Stomach (tissue), 9 donors: ENCODE results near the gene RAD23A. TPM values are rescaled to one million over a fixed set of nuclear protein-coding genes. Genes with fewer than 3 reads are reported as not detected.

Experiments
- DNase-seq, 2 donors: peaks; one replicate each; pipeline versions ENCODE4 v3.0.0 to v3.0.0-alpha.2; 2013 to 2019
- H3K27ac ChIP-seq, 5 donors: fragments of 200-600 bp in 4 of 5; sonication (generic) in 4 of 5; one replicate each; pipeline ENCODE4 v1.5.1; 2013 to 2019; ENCODE audit warnings: mild to moderate bottlenecking in 1 of 5, moderate library complexity in 1 of 5
- H3K27me3 ChIP-seq, 3 donors: fragments of 200-600 bp; sonication (generic); one replicate each; pipeline ENCODE4 v1.5.1; 2017 to 2019; ENCODE audit warnings: mixed run types in 1 of 3
- H3K36me3 ChIP-seq, 4 donors: fragments of 200-600 bp; sonication (generic); 1 replicate in 3 of 4; 2 replicates in 1 of 4; pipeline ENCODE4 v1.5.1; 2016 to 2019
- H3K4me1 ChIP-seq, 4 donors: fragments of 200-600 bp; sonication (generic); one replicate each; pipeline ENCODE4 v1.5.1; 2016 to 2019
- H3K4me3 ChIP-seq, 4 donors: fragments of 200-600 bp; sonication (generic) in 3 of 4; one replicate each; pipeline ENCODE4 v1.5.1; 2016 to 2019; ENCODE audit warnings: mild to moderate bottlenecking in 1 of 4
- H3K9me3 ChIP-seq, 4 donors: fragments of 200-600 bp; sonication (generic); one replicate each; pipeline ENCODE4 v1.5.1; 2016 to 2019
- EP300 ChIP-seq: sonication (generic); formaldehyde crosslinking; IDR thresholded peaks from one replicate; pipeline ENCODE4 v1.6.1; 2017; ENCODE audit warnings: antibody characterized with exemption
- POLR2A ChIP-seq, 4 donors: fragments of 450-650 bp; IDR thresholded peaks; one replicate each; pipeline ENCODE4 v1.6.1; 2016; ENCODE audit warnings: antibody characterized with exemption in 4 of 4, control low read depth in 2 of 4, mild to moderate bottlenecking in 1 of 4, moderate library complexity in 1 of 4
- POLR2AphosphoS5 ChIP-seq, 3 donors: sonication (generic); formaldehyde crosslinking; IDR thresholded peaks; one replicate each; pipeline ENCODE4 v1.6.1; 2016; ENCODE audit warnings: antibody characterized with exemption in 3 of 3
- WGBS, 5 donors: extraction: QIAGEN DNeasy Blood & Tissue Kit in 3 of 5; methylation state at CpG; one replicate each; pipeline versions ENCODE4 v1.1.5 to v1.1.7; 2013 to 2018; 5-methylcytosine and 5-hydroxymethylcytosine counted together
- intact Hi-C: fragments of 100-400 bp; cut with DNase I; formaldehyde crosslinking; loops from one replicate; pipeline ENCODE4 v1.15.1; 2023; ENCODE audit warnings: low total_unique reads
- polyA plus RNA-seq, 3 donors: library from polyadenylated mRNA; stranded (reverse); fragments of 200-250 nt; gene quantifications; one replicate each; pipeline ENCODE4 v1.2.3, GENCODE V29; 2013
- total RNA-seq, 5 donors: library from RNA; depleted of rRNA; stranded (reverse); fragments of >200 nt; gene quantifications; one replicate each; pipeline versions ENCODE4 v1.1.0 to v1.2.3, GENCODE V29; 2014 to 2016
- TF ChIP-seq, protein P1 (sequence below), 7 experiments: fragments of 450-650 bp in 4 of 7; fragments of 200-600 bp in 3 of 7; sonication (generic) in 3 of 7; IDR thresholded peaks; one replicate each; pipeline ENCODE4 v1.5.1; 2016 to 2019; ENCODE audit warnings: antibody characterized with exemption in 7 of 7, control low read depth in 2 of 7, mild to moderate bottlenecking in 1 of 7
- donor health status: healthy with polysubstance abuse.
- donor health status: Bipolar disorder and iron deficiency.
- donor health status: healthy.

The RAD23A gene
- total and polyA plus RNA-seq, 8 donors = 44.1 to 144 (median 104) TPM

DNA sequence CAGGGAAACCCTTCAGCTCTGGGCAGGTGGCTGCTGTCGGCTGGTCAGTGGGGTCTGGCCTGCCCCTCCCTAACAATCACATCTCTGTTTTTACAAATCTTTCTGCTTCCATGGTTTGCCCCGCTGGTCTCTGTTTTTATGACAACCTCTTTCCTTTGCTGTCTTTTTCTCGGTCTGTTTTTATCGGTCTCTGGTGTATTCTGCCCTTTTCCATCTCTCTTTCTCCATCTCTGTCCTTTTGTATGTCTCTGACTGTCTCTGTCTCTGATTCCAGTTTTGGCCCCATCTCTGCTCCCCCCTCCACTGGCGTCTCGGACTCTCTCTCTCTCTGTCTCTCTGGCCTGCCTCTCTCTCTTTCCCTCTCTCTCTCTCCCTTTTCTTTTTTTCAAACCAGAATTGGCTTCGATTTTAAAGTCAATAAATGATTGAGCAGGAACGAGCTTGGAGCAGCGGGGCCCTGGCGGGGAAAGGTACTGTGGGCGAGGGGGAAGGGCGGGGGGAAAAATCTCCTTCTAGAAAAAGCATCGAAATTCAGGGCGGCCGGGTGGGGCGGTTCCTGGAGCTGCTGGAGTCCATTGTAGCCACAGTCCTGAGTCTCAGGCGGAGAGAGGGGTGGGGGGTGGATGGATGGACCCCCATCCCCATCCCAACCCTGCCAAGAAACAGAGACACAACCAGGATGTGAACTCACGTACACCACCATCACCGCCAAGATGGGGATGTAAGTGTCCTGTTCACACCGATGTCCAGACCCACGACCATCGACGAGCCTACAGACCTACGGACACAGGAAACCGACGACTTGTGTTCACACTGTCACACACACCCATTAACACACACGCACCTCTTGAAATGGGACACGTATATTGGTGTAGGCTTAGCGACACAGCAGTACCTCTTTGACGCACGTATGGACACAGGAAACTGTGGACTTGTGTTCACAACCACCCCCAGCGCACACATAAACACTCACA lies 52.6 kb downstream of the RAD23A start:
- TF ChIP-seq, protein P1, sequence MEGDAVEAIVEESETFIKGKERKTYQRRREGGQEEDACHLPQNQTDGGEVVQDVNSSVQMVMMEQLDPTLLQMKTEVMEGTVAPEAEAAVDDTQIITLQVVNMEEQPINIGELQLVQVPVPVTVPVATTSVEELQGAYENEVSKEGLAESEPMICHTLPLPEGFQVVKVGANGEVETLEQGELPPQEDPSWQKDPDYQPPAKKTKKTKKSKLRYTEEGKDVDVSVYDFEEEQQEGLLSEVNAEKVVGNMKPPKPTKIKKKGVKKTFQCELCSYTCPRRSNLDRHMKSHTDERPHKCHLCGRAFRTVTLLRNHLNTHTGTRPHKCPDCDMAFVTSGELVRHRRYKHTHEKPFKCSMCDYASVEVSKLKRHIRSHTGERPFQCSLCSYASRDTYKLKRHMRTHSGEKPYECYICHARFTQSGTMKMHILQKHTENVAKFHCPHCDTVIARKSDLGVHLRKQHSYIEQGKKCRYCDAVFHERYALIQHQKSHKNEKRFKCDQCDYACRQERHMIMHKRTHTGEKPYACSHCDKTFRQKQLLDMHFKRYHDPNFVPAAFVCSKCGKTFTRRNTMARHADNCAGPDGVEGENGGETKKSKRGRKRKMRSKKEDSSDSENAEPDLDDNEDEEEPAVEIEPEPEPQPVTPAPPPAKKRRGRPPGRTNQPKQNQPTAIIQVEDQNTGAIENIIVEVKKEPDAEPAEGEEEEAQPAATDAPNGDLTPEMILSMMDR (IDR thresholded peaks at IDR 0.05) = no peak
- TF ChIP-seq POLR2A (IDR thresholded peaks at IDR 0.05) = no peak
- TF ChIP-seq POLR2AphosphoS5 (IDR thresholded peaks at IDR 0.05) = no peak
- TF ChIP-seq EP300 = no peak
- DNase-seq = no peak
- Histone ChIP-seq H3K4me3 (peak overlapping the region; percentile 76 to 82 (median 79)), H3K9me3 (no peaks in the 10 kb centered on the region), H3K4me1 (peaks cover 52 to 81% (median 75%) of the 10 kb centered on the region in 4 donors), H3K36me3 (peaks cover 0 to 9% (median 8%) of the 10 kb centered on the region in 4 donors), H3K27ac (peak overlapping the region; percentile 90 to 95 (median 94)), H3K27me3 (peaks cover 0 to 10% (median 6%) of the 10 kb centered on the region in 3 donors)
- intact Hi-C loops = loop anchor here (5.0 kb wide), 1 partner anchor 34 kb away; no protein-coding TSS in a partner anchor
- WGBS, 5 donors = 56 to 64% (median 58%) methylated on average over 31 to 32 of the region's 32 CpGs

DNA sequence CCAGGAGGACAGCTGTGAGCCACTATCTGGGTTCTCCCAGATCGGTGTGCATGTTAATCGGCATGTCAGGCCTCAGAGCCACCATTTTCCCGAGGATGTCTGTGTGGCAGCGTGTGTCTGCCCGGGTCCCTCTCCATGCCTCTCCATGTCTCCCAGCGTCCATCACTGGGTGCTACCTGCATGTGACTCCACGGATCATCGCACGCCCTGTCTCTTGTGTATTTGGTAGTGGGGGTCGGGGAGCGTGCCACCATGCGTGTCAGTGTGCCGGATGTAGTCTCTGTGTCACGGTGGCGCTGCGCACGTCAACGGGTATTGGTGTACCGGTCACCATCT lies 55.5 kb downstream of the RAD23A start:
- peaks cover 81 to 100% (median 99%) of the 10 kb centered on the region in 4 donors for H3K4me1 ChIP-seq
- WGBS, 5 donors = 70 to 90% (median 81%) methylated on average over 17 to 19 of the region's 19 CpGs
- no peak for DNase-seq
- H3K27me3 ChIP-seq = peaks cover 0 to 7% (median 4%) of the 10 kb centered on the region in 3 donors
- H3K4me3 ChIP-seq = peak overlapping the region in 3 of 4 donors; percentile 34 to 41 (median 40)
- peak overlapping the region; percentile 90 to 94 (median 92) for H3K27ac ChIP-seq
- TF ChIP-seq, protein P1 (IDR thresholded peaks at IDR 0.05) = no peak
- TF ChIP-seq POLR2A (IDR thresholded peaks at IDR 0.05) = no peak
- no peak for TF ChIP-seq POLR2AphosphoS5 (IDR thresholded peaks at IDR 0.05)
- TF ChIP-seq EP300 = no peak
- intact Hi-C loops = no loop called here
- H3K9me3 ChIP-seq = no peaks in the 10 kb centered on the region
- H3K36me3 ChIP-seq = peaks cover 0 to 9% (median 8%) of the 10 kb centered on the region in 4 donors

DNA sequence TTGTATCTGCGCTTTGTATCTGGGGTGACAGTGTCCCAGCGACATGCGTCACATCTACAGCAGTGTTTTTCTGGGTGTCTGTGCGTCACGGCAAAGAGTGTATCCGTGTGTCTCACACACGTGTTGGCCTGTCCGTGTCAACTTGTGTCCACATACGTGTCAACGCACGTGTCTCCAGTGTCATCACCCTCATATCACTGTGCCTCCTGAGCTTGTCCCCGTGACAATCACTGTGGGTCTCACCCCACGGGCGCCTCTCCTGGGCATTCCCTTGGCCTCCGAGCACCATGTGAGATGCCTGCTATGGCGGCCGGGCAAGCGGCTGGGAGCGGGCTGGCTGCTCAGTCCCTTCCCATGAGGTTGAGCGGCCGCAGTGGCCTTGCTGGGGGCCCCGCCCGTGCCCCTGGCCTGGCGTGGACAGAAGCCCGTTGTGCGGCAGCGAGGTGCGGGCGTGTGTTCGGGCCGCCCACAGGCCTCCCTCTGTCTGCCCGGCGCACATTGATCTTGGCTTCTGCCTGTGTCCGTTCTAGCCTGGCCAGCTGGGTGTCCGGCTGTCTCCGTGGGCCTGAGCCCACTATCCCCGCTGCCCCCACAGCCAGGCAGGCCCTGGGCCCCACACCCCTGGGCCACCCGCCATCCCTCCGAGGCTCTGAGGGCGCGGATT lies 56.0 kb downstream of the RAD23A start:
- Histone ChIP-seq H3K36me3 (peaks cover 0 to 9% (median 8%) of the 10 kb centered on the region in 4 donors), H3K27me3 (peaks cover 0 to 2% (median 0%) of the 10 kb centered on the region in 3 donors)
- peak in 1 of 2 donors; percentile 65 for DNase-seq

More for the DNA sequence above, 56.0 kb downstream of the RAD23A start:
- peak overlapping the region; percentile 34 to 41 (median 40) for H3K4me3 ChIP-seq
- WGBS, 5 donors = 37 to 57% (median 44%) methylated on average over 20 to 41 of the region's 41 CpGs
- peak overlapping the region; percentile 90 to 94 (median 92) for H3K27ac ChIP-seq
- intact Hi-C loops = no loop called here
- no peaks in the 10 kb centered on the region for H3K9me3 ChIP-seq
- H3K4me1 ChIP-seq = peaks cover 86 to 100% (median 99%) of the 10 kb centered on the region in 4 donors
- peak in 1 of 3 donors; percentile 72 for TF ChIP-seq POLR2AphosphoS5 (IDR thresholded peaks at IDR 0.05)
- no peak for TF ChIP-seq POLR2A (IDR thresholded peaks at IDR 0.05)
- TF ChIP-seq, protein P1 (IDR thresholded peaks at IDR 0.05) = no peak
